GM12878 (cell line): ENCODE results near the gene SF3B5. TPM values are rescaled to one million over a fixed set of nuclear protein-coding genes. Genes with fewer than 3 reads are reported as not detected.
A peak's percentile ranks its signal among the peaks of the same experiment; 100 is the strongest.

Source experiments
- ATAC-seq: fragments of 200-7000 bp; cut with Tn5 transposase; 3 replicates; pipeline ENCODE4 v1.9.1; 2020; ENCODE audit warnings: mild to moderate bottlenecking, moderate library complexity
- BruUV-seq: library from RNA; stranded (reverse); fragments of 400-500 nt; replicated peaks from 2 replicates; lab custom pipeline; 2021; lab: Mats Ljungman, UMichigan
- CTCF ChIA-PET: fragments of 300-600 bp; sonication (Branson Sonifier 250); formaldehyde crosslinking; extraction: SDS; loops from one replicate; lab custom pipeline; 2021; ENCODE audit warnings: inconsistent platforms; lab: Yijun Ruan, JAX
- POLR2A ChIA-PET: fragments of 350-600 bp; formaldehyde crosslinking; extraction: SDS; loops from one replicate; lab custom pipeline; 2021; ENCODE audit warnings: inconsistent platforms; lab: Charles Lee
- RAD21 ChIA-PET: fragments of 300-600 bp; sonication (Branson Sonifier 250); formaldehyde crosslinking; loops from one replicate; lab custom pipeline; 2023; ENCODE audit warnings: antibody characterized with exemption; ENCODE audit not compliant: unreplicated experiment; lab: Charles Lee
- SMC1A ChIA-PET: fragments of 300-600 bp; sonication (Branson Sonifier 250); formaldehyde crosslinking; loops from one replicate; lab custom pipeline; 2023; ENCODE audit not compliant: unreplicated experiment, uncharacterized antibody; lab: Charles Lee
- DNase-seq: peaks from one replicate; pipeline ENCODE4 v3.0.0-alpha.2; 2011; ENCODE audit warnings: low read depth, low spot score
- FAIRE-seq: peaks from 3 replicates; lab custom pipeline; 2011; peaks lifted over from hg19 to GRCh38; lab: Jason Lieb, UNC
- H2AFZ ChIP-seq: 2 replicates; pipeline ENCODE4 v1.6.0; 2011; ENCODE audit warnings: low read depth, low read length, control low read depth; ENCODE audit not compliant: control insufficient read depth
- H3K27ac ChIP-seq: 2 replicates; pipeline ENCODE4 v1.5.1; 2011; ENCODE audit warnings: control low read depth; ENCODE audit not compliant: control insufficient read depth, insufficient read depth
- H3K27me3 ChIP-seq, 2 experiments: replicated peaks in 1 of 2; 2 replicates each; pipeline versions ENCODE4 v1.6.0 to v1.6.1; 2011; ENCODE audit warnings: low read length in 1 of 2; ENCODE audit not compliant: control insufficient read depth in 2 of 2, insufficient read depth in 2 of 2
- H3K36me3 ChIP-seq, 2 experiments: 2 replicates each; pipeline ENCODE4 v1.5.1; 2011; ENCODE audit warnings: low read length in 1 of 2; ENCODE audit not compliant: control insufficient read depth in 2 of 2, insufficient read depth in 2 of 2
- H3K4me1 ChIP-seq: 2 replicates; pipeline ENCODE4 v1.6.1; 2011; ENCODE audit warnings: mild to moderate bottlenecking, low read length, moderate library complexity, mixed read lengths; ENCODE audit not compliant: control insufficient read depth, insufficient read depth
- H3K4me2 ChIP-seq: 2 replicates; pipeline ENCODE4 v1.6.0; 2011; ENCODE audit warnings: control low read depth; ENCODE audit not compliant: control insufficient read depth, insufficient read depth
- H3K4me3 ChIP-seq: fragments of 200-600 bp; sonication (generic); 2 replicates; pipeline ENCODE4 v1.5.1; 2016
- H3K79me2 ChIP-seq: 2 replicates; pipeline ENCODE4 v1.6.0; 2011; ENCODE audit warnings: low read length; ENCODE audit not compliant: control insufficient read depth, insufficient read depth
- H3K9ac ChIP-seq: 2 replicates; pipeline ENCODE4 v1.8.0; 2011; ENCODE audit warnings: low read length, control low read depth, mixed read lengths; ENCODE audit not compliant: control insufficient read depth, insufficient read depth
- H3K9me3 ChIP-seq: replicated peaks from 3 replicates; pipeline ENCODE4 v1.5.1; 2011; ENCODE audit warnings: mild to moderate bottlenecking, low read length; ENCODE audit not compliant: control insufficient read depth, insufficient read depth
- H4K20me1 ChIP-seq: 2 replicates; pipeline ENCODE4 v1.6.0; 2011; ENCODE audit not compliant: control insufficient read depth, insufficient read depth
- ASH2L ChIP-seq: fragments of 300-600, 200-600 bp; sonication (generic); IDR thresholded peaks from 2 replicates; pipeline ENCODE4 v1.6.1; 2017; ENCODE audit warnings: low read depth, mild to moderate bottlenecking, borderline replicate concordance
- CREB1 ChIP-seq: IDR thresholded peaks from 2 replicates; pipeline ENCODE4 v1.6.1; 2012; ENCODE audit warnings: low read depth, mild to moderate bottlenecking, inconsistent platforms
- E2F8 ChIP-seq: fragments of 450-650 bp; IDR thresholded peaks from 2 replicates; pipeline ENCODE4 v1.6.1; 2018; ENCODE audit warnings: mild to moderate bottlenecking, low read depth, moderate library complexity; ENCODE audit not compliant: partially characterized antibody
- EGR1 ChIP-seq, 2 experiments: IDR thresholded peaks; 1 replicate in 1 of 2; 2 replicates in 1 of 2; pipeline ENCODE4 v1.6.1; 2011 to 2012; ENCODE audit warnings: low read depth in 2 of 2, low read length in 2 of 2, borderline replicate concordance in 1 of 2, mild to moderate bottlenecking in 1 of 2, moderate library complexity in 1 of 2
- EP300 ChIP-seq, 2 experiments: fragments of 150-350 bp in 1 of 2; IDR thresholded peaks; 2 replicates each; pipeline ENCODE4 v1.6.1; 2011 to 2012; ENCODE audit warnings: low read depth in 2 of 2, low read length in 2 of 2, borderline replicate concordance in 1 of 2, improper control_type of control experiment in 1 of 2, inconsistent platforms in 1 of 2; ENCODE audit not compliant: control insufficient read depth in 1 of 2
- GATAD2B ChIP-seq: fragments of 450-650 bp; conservative IDR thresholded peaks from 2 replicates; pipeline ENCODE4 v1.6.1; 2017; ENCODE audit warnings: low read depth, mild to moderate bottlenecking, moderate library complexity
- MEF2B ChIP-seq: fragments of 450-650 bp; IDR thresholded peaks from 2 replicates; pipeline ENCODE4 v1.6.1; 2018; ENCODE audit warnings: mild to moderate bottlenecking, moderate library complexity; ENCODE audit not compliant: partially characterized antibody, poor library complexity, severe bottlenecking
- NBN ChIP-seq: fragments of 450-650 bp; IDR thresholded peaks from 2 replicates; pipeline ENCODE4 v1.6.1; 2016
- NFYB ChIP-seq: IDR thresholded peaks from 2 replicates; pipeline ENCODE4 v1.6.1; 2011; ENCODE audit warnings: low read depth, mild to moderate bottlenecking, low read length, improper control_type of control experiment, moderate library complexity; ENCODE audit not compliant: insufficient read depth
- RAD51 ChIP-seq: fragments of 450-650 bp; IDR thresholded peaks from 2 replicates; pipeline ENCODE4 v1.6.1; 2016; ENCODE audit warnings: moderate library complexity, mild to moderate bottlenecking, inconsistent platforms
- RCOR1 ChIP-seq: conservative IDR thresholded peaks from 2 replicates; pipeline ENCODE4 v1.6.1; 2012; ENCODE audit warnings: low read depth, low read length, improper control_type of control experiment
- SIN3A ChIP-seq: IDR thresholded peaks from 2 replicates; pipeline ENCODE4 v1.6.1; 2012; ENCODE audit warnings: low read depth, low read length, improper control_type of control experiment
- SKIL ChIP-seq: fragments of 450-650 bp; IDR thresholded peaks from 2 replicates; pipeline ENCODE4 v1.6.1; 2017; ENCODE audit warnings: mild to moderate bottlenecking, low read depth, inconsistent platforms; ENCODE audit not compliant: poor library complexity, severe bottlenecking
- TBL1XR1 ChIP-seq: IDR thresholded peaks from 2 replicates; pipeline ENCODE4 v1.6.1; 2012; ENCODE audit warnings: low read depth, low read length, improper control_type of control experiment
- ZNF274 ChIP-seq: IDR thresholded peaks from one replicate; pipeline ENCODE4 v1.8.0; 2011; ENCODE audit not compliant: insufficient read length, insufficient read depth
- ZNF384 ChIP-seq: IDR thresholded peaks from 2 replicates; pipeline ENCODE4 v1.6.1; 2012; ENCODE audit warnings: low read depth, mild to moderate bottlenecking, low read length, improper control_type of control experiment, borderline replicate concordance
- WGBS: methylation state at CpG from one replicate; pipeline ENCODE4 v1.1.6; 2016; ENCODE audit warnings: low lambda C conversion rate; ENCODE audit not compliant: insufficient replicate concordance, insufficient coverage; ENCODE audit errors: missing lambda C conversion rate; 5-methylcytosine and 5-hydroxymethylcytosine counted together
- in situ Hi-C: fragments of 300-500 bp; cut with MboI; formaldehyde crosslinking; loops from 9 replicates; pipeline ENCODE4 v1.14.3; 2018; ENCODE audit warnings: mixed read lengths
- intact Hi-C: fragments of 100-400 bp; cut with micrococcal nuclease; formaldehyde crosslinking; loops from one replicate; pipeline ENCODE4 v1.14.2; 2022; ENCODE audit not compliant: unreplicated experiment
- polyA plus RNA-seq, 11 experiments: library from polyadenylated mRNA; depleted of rRNA in 4 of 11; unstranded in 6 of 11; stranded (reverse) in 5 of 11; fragments of >200 nt; fragmentation: Nextera tagmentation in 4 of 11; fragmentation: Illumina TruSeq in 1 of 11; extraction: Ambion mirVana in 4 of 11; extraction: Trizol in 1 of 11; gene quantifications; 1 replicate in 1 of 11; 2 replicates in 10 of 11; pipeline versions ENCODE4 v1.2.1 to v1.2.3, GENCODE V29; 2011 to 2016; ENCODE audit warnings: inconsistent platforms in 2 of 11, missing spikeins in 2 of 11, low read depth in 1 of 11
- total RNA-seq, 4 experiments: library from RNA; depleted of rRNA in 3 of 4; stranded (reverse); fragments of >200 nt in 3 of 4; fragmentation: Illumina TruSeq in 1 of 4; extraction: Trizol in 1 of 4; gene quantifications; 2 replicates each; pipeline versions ENCODE4 v1.2.1 to v1.2.3, GENCODE V29; 2013 to 2021

SF3B5 gene
- total and polyA plus RNA-seq, 10 of the 15 experiments (the other 5 are each of a cell fraction or from before 2014, with no cell fraction given) = 220 to 864 (median 341) TPM

GRCh38 chr6:144063744-144064401, 31.5 kb downstream of the SF3B5 start (continued):
- TF ChIP-seq NFYB = no peak
- TF ChIP-seq ASH2L = 0 out of 2 replicates have a peak, but pooled peaks have one; percentile 29
- TF ChIP-seq CREB1 = peak; percentile 86
- peak in 1 of 2 experiments; percentile 69; a peak in 2 of 3 replicates for TF ChIP-seq EGR1 (IDR thresholded peaks at IDR 0.05; ENCODE audit: borderline replicate concordance in 1 of 2, low read depth in 2 of 2, low read length in 2 of 2)
- TF ChIP-seq ZNF384 = no peak
- TF ChIP-seq SKIL = peak; percentile 46

- intact Hi-C loops (loop anchor here (5.0 kb wide), 1 partner anchor 611 kb away; the partner anchor contains the start of genes ADAT2 and PEX3), in situ Hi-C loops (no loop called here)
- ChIA-PET CTCF (interaction anchor here (0.9 to 3.8 kb wide), 8 partner anchors 11 to 123 kb away, joined by 3 to 16 read pairs (median 4); no protein-coding TSS in a partner anchor), SMC1A (interaction anchor here (0.7 to 4.7 kb wide), 11 partner anchors 7 to 87 kb away, joined by 3 to 54 read pairs (median 5); partner anchors contain the start of genes SF3B5 and STX11), POLR2A (interaction anchor here (0.7 to 5.7 kb wide), 6 partner anchors 8 to 1915 kb away, joined by 3 to 47 read pairs (median 8); no protein-coding TSS in a partner anchor), RAD21 (interaction anchor here (0.9 to 4.4 kb wide), 7 partner anchors 8 to 153 kb away, joined by 3 to 36 read pairs (median 6); no protein-coding TSS in a partner anchor)
- Histone ChIP-seq H3K27ac (0 out of 2 replicates have a peak overlapping the region, but pooled peaks have one; percentile 30), H3K4me3 (peak overlapping the region; percentile 85), H4K20me1 (no peaks in the 10 kb centered on the region), H3K9ac (peak overlapping the region; percentile 93), H3K79me2 (peaks cover 20% of the 10 kb centered on the region), H3K36me3 (no peaks in the 10 kb centered on the region), H3K4me1 (peaks cover 10% of the 10 kb centered on the region), H3K27me3 (no peaks in the 10 kb centered on the region), H3K9me3 (no peaks in the 10 kb centered on the region; the same call in 1 of the 3 replicates), H3K4me2 (peak overlapping the region; percentile 84), H2AFZ (peak overlapping the region; percentile 86)
- peak; percentile 4 for ATAC-seq
- no peak for DNase-seq
- no TSS peak for BruUV-seq
- no peak for FAIRE-seq
- 1% methylated on average over 16 of the region's 16 CpGs for WGBS
- no peak for TF ChIP-seq E2F8
- no peak for TF ChIP-seq NBN
- TF ChIP-seq TBL1XR1 = no peak
- no peak for TF ChIP-seq ZNF274
- TF ChIP-seq EP300 (IDR thresholded peaks at IDR 0.05; ENCODE audit: borderline replicate concordance in 1 of 2, control insufficient read depth in 1 of 2, low read depth in 2 of 2, low read length in 2 of 2) = no peak
- TF ChIP-seq MEF2B = no peak
- TF ChIP-seq SIN3A = no peak
- TF ChIP-seq RAD51 = peak; percentile 85
- no peak for TF ChIP-seq GATAD2B
- 0 out of 2 replicates have a peak, but pooled peaks have one; percentile 11 for TF ChIP-seq RCOR1
These were observed 32.1 kb downstream of the SF3B5 start for GRCh38 chr6:144063246-144063743.
